T-helper 17 cell (primary cell): ENCODE measurements around the gene AGAP2. TPM values are rescaled to one million over a fixed set of nuclear protein-coding genes. Genes with fewer than 3 reads are reported as not detected.
A peak's percentile ranks its signal among the peaks of the same experiment; 100 is the strongest.

ENCODE experiments used
- ATAC-seq: fragments of 150-1000 bp; cut with Tn5 transposase; 2 replicates; pipeline ENCODE4 v1.10.0; 2021; ENCODE audit warnings: mild to moderate bottlenecking, moderate library complexity
- DNase-seq, 3 donors: peaks; one replicate each; pipeline versions ENCODE4 v3.0.0 to v3.0.0-alpha.2; 2020 to 2021
- H3K9me3 ChIP-seq: one replicate; pipeline ENCODE4 v1.7.0; 2013; ENCODE audit warnings: low read length, mild to moderate bottlenecking; ENCODE audit not compliant: control insufficient read depth, poor library complexity, severe bottlenecking
- H3K27ac Mint-ChIP-seq: one replicate; pipeline ENCODE4 v1.8.0; 2022; ENCODE audit warnings: mild to moderate bottlenecking, moderate library complexity, mixed read lengths
- H3K27me3 Mint-ChIP-seq: one replicate; pipeline ENCODE4 v1.8.0; 2022; ENCODE audit warnings: mixed read lengths
- H3K36me3 Mint-ChIP-seq: one replicate; pipeline ENCODE4 v1.8.0; 2022; ENCODE audit warnings: low read depth, mixed read lengths
- H3K4me1 Mint-ChIP-seq: one replicate; pipeline ENCODE4 v1.8.0; 2022; ENCODE audit warnings: mild to moderate bottlenecking, mixed read lengths
- H3K4me3 Mint-ChIP-seq: one replicate; pipeline ENCODE4 v1.8.0; 2022; ENCODE audit warnings: mild to moderate bottlenecking, moderate library complexity, mixed read lengths
- total RNA-seq, 4 donors: library from RNA in 2 of 4; stranded (reverse) in 2 of 4; gene quantifications; one replicate each; pipeline ENCODE4 v1.2.3 and lab custom pipeline; 2022 to 2026

Gene AGAP2
- total RNA-seq, 2 donors from 2014 or later = 46.5 to 57.6 TPM

GRCh38 chr12:57733928-57734327, 4.6 kb downstream of the AGAP2 start:
- DNase-seq (no peak), ATAC-seq (no peak)
- Mint-ChIP-seq H3K4me1 (peaks cover 20% of the 10 kb centered on the region), H3K27ac (peak overlapping the region; percentile 93), H3K4me3 (no peak overlapping the region), H3K27me3 (no peaks in the 10 kb centered on the region), H3K36me3 (peaks cover 13% of the 10 kb centered on the region)
- H3K9me3 ChIP-seq = no peaks in the 10 kb centered on the region

- H3K36me3 Mint-ChIP-seq = peaks cover 14% of the 10 kb centered on the region
- DNase-seq = no peak
- H3K9me3 ChIP-seq = no peaks in the 10 kb centered on the region
- no peak for ATAC-seq
- H3K27ac Mint-ChIP-seq = peak overlapping the region; percentile 78
- peaks cover 25% of the 10 kb centered on the region for H3K4me1 Mint-ChIP-seq
- peak overlapping the region; percentile 33 for H3K4me3 Mint-ChIP-seq
- H3K27me3 Mint-ChIP-seq = no peaks in the 10 kb centered on the region
These were observed 5.6 kb downstream of the AGAP2 start for GRCh38 chr12:57732726-57733593.

GRCh38 chr12:57732270-57732669, 6.3 kb downstream of the AGAP2 start:
- H3K27ac Mint-ChIP-seq = peak overlapping the region; percentile 78

GRCh38 chr12:57731411-57732080, 7.0 kb downstream of the AGAP2 start:
- Mint-ChIP-seq H3K36me3 (peaks cover 17% of the 10 kb centered on the region), H3K27ac (peak overlapping the region; percentile 78), H3K4me3 (no peak overlapping the region), H3K27me3 (no peaks in the 10 kb centered on the region), H3K4me1 (peaks cover 20% of the 10 kb centered on the region)
- DNase-seq = no peak
- H3K9me3 ChIP-seq = no peaks in the 10 kb centered on the region
- no peak for ATAC-seq

More at GRCh38 chr12:57732270-57732669, 6.3 kb downstream of the AGAP2 start:
- H3K4me3 Mint-ChIP-seq = no peak overlapping the region
- H3K9me3 ChIP-seq = no peaks in the 10 kb centered on the region
- ATAC-seq (no peak), DNase-seq (no peak)
- peaks cover 25% of the 10 kb centered on the region for H3K4me1 Mint-ChIP-seq
- no peaks in the 10 kb centered on the region for H3K27me3 Mint-ChIP-seq
- peaks cover 17% of the 10 kb centered on the region for H3K36me3 Mint-ChIP-seq

GRCh38 chr12:57730336-57731067, 8.0 kb downstream of the AGAP2 start:
- no peaks in the 10 kb centered on the region for H3K9me3 ChIP-seq
- Mint-ChIP-seq H3K27me3 (no peaks in the 10 kb centered on the region), H3K36me3 (peaks cover 20% of the 10 kb centered on the region), H3K4me1 (peaks cover 22% of the 10 kb centered on the region), H3K27ac (no peak overlapping the region), H3K4me3 (no peak overlapping the region)
- ATAC-seq (no peak), DNase-seq (no peak)

- Mint-ChIP-seq H3K27me3 (no peaks in the 10 kb centered on the region), H3K4me1 (peaks cover 21% of the 10 kb centered on the region), H3K36me3 (peaks cover 13% of the 10 kb centered on the region), H3K27ac (peak overlapping the region; percentile 9), H3K4me3 (no peak overlapping the region)
- no peak for ATAC-seq
- H3K9me3 ChIP-seq = no peaks in the 10 kb centered on the region
- no peak for DNase-seq
These were observed 9.2 kb downstream of the AGAP2 start for GRCh38 chr12:57729321-57729844.

GRCh38 chr12:57727758-57728395, 10.7 kb downstream of the AGAP2 start:
- ATAC-seq = no peak
- peaks cover 11% of the 10 kb centered on the region for H3K36me3 Mint-ChIP-seq
- H3K4me3 Mint-ChIP-seq = peak overlapping the region; percentile 56
- DNase-seq = no peak
- peaks cover 29% of the 10 kb centered on the region for H3K4me1 Mint-ChIP-seq
- H3K27me3 Mint-ChIP-seq = no peaks in the 10 kb centered on the region
- no peaks in the 10 kb centered on the region for H3K9me3 ChIP-seq
- H3K27ac Mint-ChIP-seq = peak overlapping the region; percentile 19

GRCh38 chr12:57726884-57727757, 11.4 kb downstream of the AGAP2 start:
- Mint-ChIP-seq H3K4me3 (peak overlapping the region; percentile 56), H3K27me3 (no peaks in the 10 kb centered on the region), H3K36me3 (peaks cover 11% of the 10 kb centered on the region), H3K4me1 (peaks cover 29% of the 10 kb centered on the region), H3K27ac (no peak overlapping the region)
- ATAC-seq = no peak
- H3K9me3 ChIP-seq = no peaks in the 10 kb centered on the region
- DNase-seq = no peak

GRCh38 chr12:57726151-57726883, 12.2 kb downstream of the AGAP2 start:
- peaks cover 12% of the 10 kb centered on the region for H3K36me3 Mint-ChIP-seq
- ATAC-seq = peak; percentile 62
- no peaks in the 10 kb centered on the region for H3K9me3 ChIP-seq
- H3K27ac Mint-ChIP-seq = peak overlapping the region; percentile 78
- H3K4me1 Mint-ChIP-seq = peaks cover 35% of the 10 kb centered on the region
- H3K4me3 Mint-ChIP-seq = peak overlapping the region; percentile 82
- no peak for DNase-seq
- no peaks in the 10 kb centered on the region for H3K27me3 Mint-ChIP-seq

GRCh38 chr12:57725851-57726150, 12.7 kb downstream of the AGAP2 start:
- ATAC-seq (no peak), DNase-seq (no peak)
- no peaks in the 10 kb centered on the region for H3K27me3 Mint-ChIP-seq
- H3K4me3 Mint-ChIP-seq = peak overlapping the region; percentile 82
- H3K36me3 Mint-ChIP-seq = peaks cover 12% of the 10 kb centered on the region
- H3K27ac Mint-ChIP-seq = peak overlapping the region; percentile 78
- peaks cover 35% of the 10 kb centered on the region for H3K4me1 Mint-ChIP-seq
- H3K9me3 ChIP-seq = no peaks in the 10 kb centered on the region

GRCh38 chr12:57724936-57725740, 13.4 kb downstream of the AGAP2 start:
- Mint-ChIP-seq H3K4me3 (no peak overlapping the region), H3K27ac (peak overlapping the region; percentile 80), H3K4me1 (peaks cover 35% of the 10 kb centered on the region), H3K27me3 (no peaks in the 10 kb centered on the region), H3K36me3 (peaks cover 12% of the 10 kb centered on the region)
- ATAC-seq = peak; percentile 5
- no peaks in the 10 kb centered on the region for H3K9me3 ChIP-seq
- no peak for DNase-seq
